Measurements from ENCODE around the gene FHL5.
"Not testable (repeated sequence)": the region's sequence is repeated elsewhere in the genome, so short reads cannot be mapped to it uniquely, and the experiment has no call there.

The FHL5 gene

DNA sequence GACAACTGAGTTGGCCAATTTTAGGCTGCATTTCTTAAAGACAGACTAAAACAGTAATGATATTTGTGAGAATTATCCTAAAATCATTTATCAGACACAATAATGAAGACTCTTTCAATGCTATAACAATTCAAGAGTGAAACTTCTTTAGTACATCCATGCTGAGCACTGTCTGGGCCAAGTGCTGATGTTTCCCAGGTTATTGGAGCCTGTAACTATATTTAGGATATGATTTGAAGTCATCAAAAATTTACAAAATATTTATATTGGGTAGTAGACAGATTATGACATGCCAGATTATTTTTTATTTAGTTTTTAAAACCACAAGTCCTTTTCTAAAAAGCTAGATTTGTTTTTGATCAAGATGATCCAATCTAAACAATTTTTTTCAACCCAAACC, 45.1 kb downstream of the FHL5 start:
- in situ Hi-C loops (cut with HindIII; ENCODE audit: low sequenced_read_pairs), result no loop called here

DNA sequence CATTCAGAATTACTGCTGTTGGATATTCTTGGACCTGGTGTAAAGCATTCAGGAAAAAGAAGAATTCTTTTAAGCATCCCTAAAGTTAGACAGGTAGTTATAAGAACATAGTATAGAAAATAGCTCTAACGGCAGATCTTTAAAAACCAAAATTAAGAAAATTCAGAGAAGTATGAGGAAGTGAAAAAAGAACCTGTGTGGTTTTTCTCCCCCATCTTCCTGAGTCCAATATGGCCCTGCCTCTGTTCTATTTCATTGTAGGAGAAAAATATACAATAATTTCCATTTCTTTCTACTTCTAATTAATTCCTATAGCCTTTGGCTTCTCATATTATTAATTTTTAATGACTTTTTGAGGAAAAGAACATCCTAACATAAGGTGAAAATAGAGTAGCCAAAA, 47.1 kb downstream of the FHL5 start:
- in situ Hi-C loops (cut with HindIII; ENCODE audit: low sequenced_read_pairs), result no loop called here

DNA sequence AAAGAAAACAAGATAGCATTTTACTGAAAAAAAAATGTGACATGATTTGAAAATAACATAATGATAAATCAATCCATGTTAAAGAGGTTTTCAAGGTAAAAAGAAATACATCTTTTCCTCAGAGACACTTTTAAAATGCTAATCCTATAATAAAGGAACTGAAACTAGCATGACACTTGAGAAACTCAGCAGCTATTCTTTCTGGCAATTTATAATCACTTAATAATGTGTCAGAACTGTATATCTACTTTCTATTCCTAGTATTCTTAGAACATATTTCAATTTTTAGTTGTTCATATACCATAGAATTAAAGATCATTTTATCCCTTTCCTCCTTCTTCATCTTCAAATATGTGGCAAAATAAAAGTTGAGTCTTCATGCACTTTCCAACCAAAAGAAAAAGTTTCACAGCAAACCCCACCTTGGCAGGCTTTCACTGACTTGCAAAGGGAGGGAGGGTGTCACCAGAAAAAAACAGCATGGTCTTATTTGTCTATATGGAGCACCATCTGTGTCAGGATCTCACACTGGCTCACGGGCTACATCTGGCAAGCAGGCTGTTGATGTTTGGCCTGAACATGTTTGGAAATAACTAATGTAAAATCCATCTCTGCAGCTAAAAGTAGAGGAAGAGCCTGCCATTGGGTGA, 48.5 kb downstream of the FHL5 start:
- in situ Hi-C loops (cut with HindIII; ENCODE audit: low sequenced_read_pairs), result no loop called here

GRCh38 chr6:96613291-96613999, 50.5 kb downstream of the FHL5 start:
- in situ Hi-C loops (cut with HindIII; ENCODE audit: low sequenced_read_pairs), result no loop called here

DNA sequence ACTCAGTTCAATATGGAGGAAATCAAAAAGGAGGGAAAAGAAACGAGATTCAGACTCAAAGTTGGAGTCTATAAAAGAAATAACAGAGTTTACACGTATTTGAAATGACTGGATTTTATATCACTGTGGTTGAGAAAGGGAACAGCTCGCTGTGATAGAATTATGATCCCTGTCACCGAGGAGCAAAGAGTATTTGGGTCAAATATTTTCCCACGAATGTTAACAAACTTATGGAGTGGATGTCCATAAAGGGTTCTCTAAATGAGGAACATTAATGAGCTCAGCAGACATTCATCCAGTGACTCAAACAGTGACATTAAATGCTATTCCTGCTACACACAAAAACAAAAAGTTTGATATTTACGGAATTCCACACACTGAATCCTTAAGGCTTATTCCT, 57.9 kb downstream of the FHL5 start:
- in situ Hi-C loops (cut with HindIII; ENCODE audit: low sequenced_read_pairs), result no loop called here

GRCh38 chr6:96621983-96622382, 59.1 kb downstream of the FHL5 start:
- in situ Hi-C loops (cut with HindIII; ENCODE audit: low sequenced_read_pairs), result no loop called here

GRCh38 chr6:96624957-96625356, 62.0 kb downstream of the FHL5 start:
- in situ Hi-C loops (cut with HindIII; ENCODE audit: low sequenced_read_pairs), result no loop called here

DNA sequence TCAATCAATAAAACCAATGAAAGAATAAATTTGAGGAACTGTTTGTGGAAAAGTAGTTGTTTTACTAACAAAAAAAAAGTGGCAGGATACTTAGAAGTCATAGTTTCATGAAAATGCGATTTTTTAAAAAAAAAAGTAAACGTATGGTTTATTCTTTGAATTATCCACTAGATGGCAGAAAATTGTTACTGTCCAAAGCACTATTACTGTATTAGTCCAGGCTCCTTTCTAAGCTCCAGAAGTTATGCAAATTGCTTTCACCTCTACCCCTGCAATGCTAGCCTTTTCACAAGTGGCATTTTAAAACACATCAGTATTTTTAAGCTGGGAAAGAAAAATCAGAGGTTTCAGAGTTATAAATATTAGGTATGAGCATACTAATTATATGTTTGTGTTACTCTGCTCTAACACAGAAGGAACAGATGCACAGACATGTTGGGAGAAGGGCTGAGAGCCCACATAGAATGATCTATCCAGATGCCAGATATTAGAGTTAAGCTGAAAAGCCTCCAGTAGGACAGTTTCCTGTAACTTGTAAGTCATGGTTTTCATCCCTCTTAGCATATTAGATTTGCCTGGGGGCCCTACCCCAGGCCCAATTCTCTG, 63.9 kb downstream of the FHL5 start:
- in situ Hi-C loops (cut with HindIII; ENCODE audit: low sequenced_read_pairs), result no loop called here

GRCh38 chr6:96631248-96631647, 68.3 kb downstream of the FHL5 start:
- in situ Hi-C loops (cut with HindIII; ENCODE audit: low sequenced_read_pairs), result no loop called here

DNA sequence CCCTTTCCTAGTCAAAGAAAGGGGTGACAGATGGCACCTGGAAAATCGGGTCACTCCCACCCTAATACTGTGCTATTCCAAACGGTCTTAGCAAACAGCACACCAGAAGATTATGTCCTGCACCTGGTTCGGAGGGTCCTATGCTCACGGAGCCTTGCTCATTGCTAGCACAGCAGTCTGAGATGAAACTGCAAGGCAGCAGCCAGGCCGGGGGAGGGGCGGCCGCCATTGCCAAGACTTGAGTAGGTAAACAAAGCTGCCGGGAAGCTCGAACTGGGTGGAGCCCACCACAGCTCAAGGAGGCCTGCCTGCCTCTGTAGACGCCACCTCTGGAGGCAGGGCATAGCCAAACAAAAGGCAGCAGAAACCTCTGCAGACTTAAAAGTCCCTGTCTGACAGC, 75.1 kb downstream of the FHL5 start:
- in situ Hi-C loops (cut with HindIII; ENCODE audit: low sequenced_read_pairs), result not testable (repeated sequence)

GRCh38 chr6:96645106-96645505, 82.2 kb downstream of the FHL5 start:
- in situ Hi-C loops (cut with HindIII; ENCODE audit: low sequenced_read_pairs), result no loop called here

GRCh38 chr6:96649926-96650325, 87.0 kb downstream of the FHL5 start:
- in situ Hi-C loops (cut with HindIII; ENCODE audit: low sequenced_read_pairs), result no loop called here

DNA sequence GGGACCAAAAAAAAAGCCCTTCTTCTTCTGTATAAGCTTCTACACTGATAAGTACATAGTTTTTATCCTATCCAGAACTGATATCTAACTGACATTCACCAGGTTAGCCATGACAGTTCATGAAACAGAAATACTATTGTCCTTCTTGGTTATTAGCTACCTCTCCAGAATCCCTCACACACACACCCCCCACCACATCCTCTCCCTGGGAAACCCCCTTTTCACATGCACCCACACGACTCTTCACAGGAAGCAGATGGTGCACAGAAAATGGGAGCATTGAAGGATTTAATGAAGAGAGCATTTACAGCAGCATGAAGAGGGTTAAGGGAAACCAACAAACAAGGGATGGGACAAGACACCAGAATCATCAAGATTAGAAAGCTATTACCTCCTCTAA, 88.9 kb downstream of the FHL5 start:
- in situ Hi-C loops (cut with HindIII; ENCODE audit: low sequenced_read_pairs), result no loop called here

GRCh38 chr6:96652552-96652951, 89.6 kb downstream of the FHL5 start:
- in situ Hi-C loops (cut with HindIII; ENCODE audit: low sequenced_read_pairs), result no loop called here

DNA sequence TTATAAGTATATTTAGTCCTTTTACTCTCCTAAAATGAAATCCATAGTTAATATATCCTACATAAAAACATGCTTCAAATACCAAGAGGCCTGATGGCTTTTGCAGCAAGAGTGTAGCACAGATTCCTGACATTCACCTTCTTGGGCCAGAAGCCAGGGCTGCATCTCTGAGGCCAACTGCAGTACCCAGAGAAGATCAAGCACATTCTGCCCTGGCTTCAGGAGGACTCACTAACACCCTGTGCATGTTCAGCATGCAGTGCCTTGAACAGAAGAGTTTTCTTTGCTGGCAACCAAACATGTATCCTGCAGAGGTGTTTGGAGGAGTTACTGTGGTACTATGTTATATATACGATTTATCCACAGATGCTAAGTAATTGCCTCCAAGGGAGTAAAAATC, 90.3 kb downstream of the FHL5 start:
- in situ Hi-C loops (cut with HindIII; ENCODE audit: low sequenced_read_pairs), result no loop called here

DNA sequence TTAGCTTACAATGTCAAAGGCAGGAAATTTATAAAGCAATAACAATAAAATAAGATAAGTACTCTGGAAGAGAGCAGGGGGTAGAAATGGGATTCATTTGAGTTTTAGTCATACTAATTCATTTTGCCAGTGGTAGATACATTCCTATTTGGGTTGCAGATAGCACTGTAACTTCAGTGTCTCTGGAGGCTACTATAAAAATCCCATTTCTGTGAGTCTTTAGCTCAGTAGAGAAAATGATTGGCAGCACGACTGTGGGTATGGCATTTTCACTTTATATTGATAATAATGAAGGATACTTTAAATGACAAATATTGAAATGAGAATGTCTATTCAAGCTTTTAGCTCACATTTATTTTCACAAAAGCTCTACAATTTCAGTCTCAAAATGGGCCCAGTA, 93.6 kb downstream of the FHL5 start:
- in situ Hi-C loops (cut with HindIII; ENCODE audit: low sequenced_read_pairs), result no loop called here

- in situ Hi-C loops (cut with HindIII; ENCODE audit: low sequenced_read_pairs), result no loop called here
Observed at GRCh38 chr6:96657344-96657743, 94.4 kb downstream of the FHL5 start.

GRCh38 chr6:96659084-96659845, 96.3 kb downstream of the FHL5 start:
- in situ Hi-C loops (cut with HindIII; ENCODE audit: low sequenced_read_pairs), result no loop called here
